ENCODE measurements around the gene KRT9.
A peak's percentile ranks its signal among the peaks of the same experiment; 100 is the strongest.

Gene KRT9

DNA sequence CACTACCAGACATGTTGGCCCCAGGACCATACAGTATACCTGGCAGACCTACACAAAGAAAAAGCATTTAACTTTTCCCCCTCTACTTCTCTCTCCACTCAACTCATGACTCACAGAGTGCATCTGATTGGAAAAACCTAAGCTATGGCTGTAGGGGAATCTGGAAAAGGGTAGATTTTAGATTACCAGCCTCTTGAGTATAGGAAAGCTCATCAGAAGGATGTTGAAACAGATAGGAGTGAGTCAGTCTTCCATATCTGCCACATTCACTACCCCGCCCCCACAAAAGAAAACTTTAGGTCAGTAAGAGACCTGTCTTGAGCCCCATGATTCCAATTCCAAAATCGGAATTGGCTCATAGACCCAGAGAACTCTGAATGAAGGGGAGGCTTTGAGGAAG lies 12.3 kb downstream of the KRT9 start:
- Histone ChIP-seq H3K36me3 (ENCODE audit: control insufficient read depth, insufficient read depth, low read length) (no peaks in the 10 kb centered on the region), H3K4me3 (ENCODE audit: low read length) (no peak overlapping the region), H3K9ac (ENCODE audit: low read length) (no peak overlapping the region), H3K9me3 (ENCODE audit: control insufficient read depth, low read length) (no peaks in the 10 kb centered on the region), H3K27me3 (ENCODE audit: control insufficient read depth, insufficient read depth, low read length) (peaks cover 16% of the 10 kb centered on the region), H3K4me1 (ENCODE audit: control insufficient read depth, insufficient read depth, low read length) (no peaks in the 10 kb centered on the region)

- Histone ChIP-seq H3K9ac (ENCODE audit: low read length) (no peak overlapping the region), H3K27me3 (ENCODE audit: control insufficient read depth, insufficient read depth, low read length) (peaks cover 6% of the 10 kb centered on the region), H3K36me3 (ENCODE audit: control insufficient read depth, insufficient read depth, low read length) (no peaks in the 10 kb centered on the region), H3K9me3 (ENCODE audit: control insufficient read depth, low read length) (no peaks in the 10 kb centered on the region), H3K4me1 (ENCODE audit: control insufficient read depth, insufficient read depth, low read length) (no peaks in the 10 kb centered on the region), H3K4me3 (ENCODE audit: low read length) (no peak overlapping the region)
Measured at GRCh38 chr17:41556931-41557330, 14.9 kb downstream of the KRT9 start.

- Histone ChIP-seq H3K9me3 (ENCODE audit: control insufficient read depth, low read length) (no peaks in the 10 kb centered on the region), H3K4me1 (ENCODE audit: control insufficient read depth, insufficient read depth, low read length) (no peaks in the 10 kb centered on the region), H3K36me3 (ENCODE audit: control insufficient read depth, insufficient read depth, low read length) (no peaks in the 10 kb centered on the region), H3K27me3 (ENCODE audit: control insufficient read depth, insufficient read depth, low read length) (peaks cover 6% of the 10 kb centered on the region), H3K4me3 (ENCODE audit: low read length) (no peak overlapping the region), H3K9ac (ENCODE audit: low read length) (no peak overlapping the region)
Measured at GRCh38 chr17:41556306-41556705, 15.6 kb downstream of the KRT9 start.

DNA sequence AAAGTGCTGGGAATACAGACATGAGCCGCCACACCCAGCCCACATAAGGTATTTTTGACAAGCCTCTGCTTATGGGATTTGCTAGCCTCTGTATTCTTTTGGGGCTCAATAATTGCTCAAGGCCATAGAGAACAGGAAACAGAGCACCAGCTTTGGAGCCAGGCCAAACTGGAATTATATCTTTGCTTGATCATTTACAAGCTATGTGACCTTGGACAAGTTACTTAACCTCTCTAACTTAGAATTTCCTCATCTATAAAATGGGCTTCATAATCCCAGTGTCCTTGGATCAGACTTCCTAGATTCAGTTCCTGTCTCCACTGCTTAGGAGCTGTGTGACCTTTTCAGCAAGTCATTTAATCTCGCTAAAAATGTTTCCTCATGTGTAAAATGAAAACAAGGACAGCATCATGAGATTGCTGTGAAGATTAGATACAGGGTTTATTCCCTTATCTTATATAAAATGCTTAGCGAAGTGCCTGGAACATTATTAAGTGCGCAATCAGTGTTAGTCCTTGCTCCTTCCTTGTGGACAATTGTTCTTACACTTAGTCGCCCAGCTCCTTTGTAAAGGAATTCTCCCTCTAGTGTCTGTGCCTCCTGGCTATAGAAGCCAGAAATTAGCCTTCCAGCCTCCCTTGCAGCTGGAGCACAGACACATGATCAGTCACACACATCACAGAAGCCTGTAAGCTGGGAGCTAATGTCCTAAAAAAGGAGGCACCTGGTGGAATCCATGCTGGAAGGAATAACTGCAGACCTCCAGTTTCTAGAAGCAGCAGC lies 16.6 kb downstream of the KRT9 start:
- Histone ChIP-seq H3K9me3 (ENCODE audit: control insufficient read depth, low read length) (no peaks in the 10 kb centered on the region), H3K4me3 (ENCODE audit: low read length) (no peak overlapping the region), H3K36me3 (ENCODE audit: control insufficient read depth, insufficient read depth, low read length) (no peaks in the 10 kb centered on the region), H3K4me1 (ENCODE audit: control insufficient read depth, insufficient read depth, low read length) (no peaks in the 10 kb centered on the region), H3K27me3 (ENCODE audit: control insufficient read depth, insufficient read depth, low read length) (peaks cover 2% of the 10 kb centered on the region), H3K9ac (ENCODE audit: low read length) (no peak overlapping the region)

GRCh38 chr17:41553987-41554680 lies 17.7 kb downstream of the KRT9 start:
- Histone ChIP-seq H3K36me3 (ENCODE audit: control insufficient read depth, insufficient read depth, low read length) (no peaks in the 10 kb centered on the region), H3K4me1 (ENCODE audit: control insufficient read depth, insufficient read depth, low read length) (peaks cover 11% of the 10 kb centered on the region), H3K4me3 (ENCODE audit: low read length) (no peak overlapping the region), H3K9me3 (ENCODE audit: control insufficient read depth, low read length) (no peaks in the 10 kb centered on the region), H3K27me3 (ENCODE audit: control insufficient read depth, insufficient read depth, low read length) (no peaks in the 10 kb centered on the region), H3K9ac (ENCODE audit: low read length) (no peak overlapping the region)

- no peak overlapping the region for H3K4me3 ChIP-seq (ENCODE audit: low read length)
- no peak overlapping the region for H3K9ac ChIP-seq (ENCODE audit: low read length)
- no peaks in the 10 kb centered on the region for H3K36me3 ChIP-seq (ENCODE audit: control insufficient read depth, insufficient read depth, low read length)
- H3K27me3 ChIP-seq (ENCODE audit: control insufficient read depth, insufficient read depth, low read length): no peaks in the 10 kb centered on the region
- peaks cover 20% of the 10 kb centered on the region for H3K4me1 ChIP-seq (ENCODE audit: control insufficient read depth, insufficient read depth, low read length)
- H3K9me3 ChIP-seq (ENCODE audit: control insufficient read depth, low read length): no peaks in the 10 kb centered on the region
Measured at GRCh38 chr17:41553176-41553575, 18.7 kb downstream of the KRT9 start.

DNA sequence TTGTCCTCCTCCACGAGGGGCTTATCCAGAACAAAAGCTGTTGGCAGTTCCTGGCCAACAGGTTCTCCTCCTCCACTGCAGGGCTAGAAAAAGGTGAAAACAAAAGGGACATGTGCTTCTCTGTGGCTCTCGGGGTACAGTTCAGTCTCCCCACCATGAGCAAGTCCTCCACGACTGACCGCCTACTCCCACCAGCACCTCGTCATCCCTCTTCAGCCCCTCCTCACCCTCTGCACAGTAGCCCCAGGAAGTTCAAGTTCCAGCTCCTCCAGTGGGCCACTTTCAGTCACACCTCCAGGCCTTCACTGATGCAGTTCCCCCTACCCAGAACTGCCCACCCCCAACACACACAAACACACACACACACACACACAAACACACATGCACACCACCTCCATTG lies 19.4 kb downstream of the KRT9 start:
- Histone ChIP-seq H3K9me3 (ENCODE audit: control insufficient read depth, low read length) (no peaks in the 10 kb centered on the region), H3K4me1 (ENCODE audit: control insufficient read depth, insufficient read depth, low read length) (peaks cover 27% of the 10 kb centered on the region), H3K9ac (ENCODE audit: low read length) (no peak overlapping the region), H3K4me3 (ENCODE audit: low read length) (no peak overlapping the region), H3K36me3 (ENCODE audit: control insufficient read depth, insufficient read depth, low read length) (no peaks in the 10 kb centered on the region), H3K27me3 (ENCODE audit: control insufficient read depth, insufficient read depth, low read length) (no peaks in the 10 kb centered on the region)

DNA sequence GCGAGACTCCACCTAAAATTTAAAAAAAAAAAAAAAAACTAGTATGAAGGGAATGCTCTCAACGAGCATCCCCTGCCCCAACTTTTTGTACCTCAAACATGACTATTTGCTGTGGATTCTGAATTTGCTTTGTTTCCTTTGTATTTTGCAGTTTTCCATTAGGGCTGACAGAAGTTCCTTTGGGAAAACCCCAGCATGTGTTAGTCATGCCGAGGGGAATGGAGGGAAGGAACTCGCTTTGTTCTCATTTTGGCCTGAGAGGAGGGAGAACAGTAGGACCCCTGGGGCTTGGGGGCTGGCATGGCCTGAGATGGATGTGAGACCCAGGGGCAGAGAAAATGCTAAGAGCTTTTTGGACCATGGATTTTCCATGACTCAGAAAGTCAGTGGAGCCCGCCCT lies 20.5 kb downstream of the KRT9 start:
- Histone ChIP-seq H3K9ac (ENCODE audit: low read length) (no peak overlapping the region), H3K4me1 (ENCODE audit: control insufficient read depth, insufficient read depth, low read length) (peaks cover 30% of the 10 kb centered on the region), H3K9me3 (ENCODE audit: control insufficient read depth, low read length) (no peaks in the 10 kb centered on the region), H3K36me3 (ENCODE audit: control insufficient read depth, insufficient read depth, low read length) (no peaks in the 10 kb centered on the region), H3K27me3 (ENCODE audit: control insufficient read depth, insufficient read depth, low read length) (no peaks in the 10 kb centered on the region), H3K4me3 (ENCODE audit: low read length) (no peak overlapping the region)

DNA sequence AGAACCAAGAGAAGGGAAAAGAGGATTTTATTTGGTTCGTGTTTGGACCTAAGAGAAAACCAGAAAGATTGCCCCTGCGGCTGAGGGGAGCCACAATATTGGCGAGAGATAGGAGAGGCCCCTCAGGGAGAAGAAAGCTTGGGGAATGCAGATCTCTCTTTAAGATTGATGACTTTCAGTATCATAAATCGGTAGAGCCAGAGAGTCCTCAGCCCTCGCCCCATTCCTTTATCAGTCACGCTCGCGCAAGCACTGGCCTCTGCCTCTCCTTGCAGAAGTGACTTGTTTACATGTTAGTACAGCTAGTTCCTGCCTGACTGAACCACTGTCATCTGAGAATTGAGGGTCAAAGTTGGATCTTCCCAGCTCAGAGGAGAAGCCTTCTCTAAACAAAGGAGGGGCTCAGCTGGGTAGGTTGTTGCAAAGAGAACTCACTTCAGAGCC lies 22.2 kb downstream of the KRT9 start:
- peaks cover 35% of the 10 kb centered on the region for H3K4me1 ChIP-seq (ENCODE audit: control insufficient read depth, insufficient read depth, low read length)
- no peaks in the 10 kb centered on the region for H3K36me3 ChIP-seq (ENCODE audit: control insufficient read depth, insufficient read depth, low read length)
- no peaks in the 10 kb centered on the region for H3K9me3 ChIP-seq (ENCODE audit: control insufficient read depth, low read length)
- peak overlapping the region; percentile 76 for H3K9ac ChIP-seq (ENCODE audit: low read length)
- H3K27me3 ChIP-seq (ENCODE audit: control insufficient read depth, insufficient read depth, low read length): no peaks in the 10 kb centered on the region
- no peak overlapping the region for H3K4me3 ChIP-seq (ENCODE audit: low read length)

GRCh38 chr17:41548844-41549595 lies 22.8 kb downstream of the KRT9 start:
- H3K9me3 ChIP-seq (ENCODE audit: control insufficient read depth, low read length): no peaks in the 10 kb centered on the region
- no peaks in the 10 kb centered on the region for H3K27me3 ChIP-seq (ENCODE audit: control insufficient read depth, insufficient read depth, low read length)
- peaks cover 40% of the 10 kb centered on the region for H3K4me1 ChIP-seq (ENCODE audit: control insufficient read depth, insufficient read depth, low read length)
- no peaks in the 10 kb centered on the region for H3K36me3 ChIP-seq (ENCODE audit: control insufficient read depth, insufficient read depth, low read length)
- H3K4me3 ChIP-seq (ENCODE audit: low read length): no peak overlapping the region
- peak overlapping the region; percentile 76 for H3K9ac ChIP-seq (ENCODE audit: low read length)

GRCh38 chr17:41547921-41548843 lies 23.7 kb downstream of the KRT9 start:
- Histone ChIP-seq H3K9me3 (ENCODE audit: control insufficient read depth, low read length) (no peaks in the 10 kb centered on the region), H3K36me3 (ENCODE audit: control insufficient read depth, insufficient read depth, low read length) (no peaks in the 10 kb centered on the region), H3K4me3 (ENCODE audit: low read length) (no peak overlapping the region), H3K4me1 (ENCODE audit: control insufficient read depth, insufficient read depth, low read length) (peaks cover 40% of the 10 kb centered on the region), H3K9ac (ENCODE audit: low read length) (peak overlapping the region; percentile 76), H3K27me3 (ENCODE audit: control insufficient read depth, insufficient read depth, low read length) (no peaks in the 10 kb centered on the region)
